Esophagus (tissue), 2 donors: ENCODE measurements around the gene ICAM1. TPM values are rescaled to one million over a fixed set of nuclear protein-coding genes. Genes with fewer than 3 reads are reported as not detected.

ENCODE experiments used
- H3K27ac ChIP-seq, 2 donors: one replicate each; pipeline ENCODE4 v1.5.1; 2013; ENCODE audit warnings: low read depth in 2 of 2, mild to moderate bottlenecking in 2 of 2, inconsistent platforms in 1 of 2, low read length in 1 of 2, moderate library complexity in 1 of 2
- H3K27me3 ChIP-seq, 2 donors: one replicate each; pipeline ENCODE4 v1.6.1; 2013; ENCODE audit warnings: low read length in 2 of 2, control low read depth in 1 of 2, mild to moderate bottlenecking in 1 of 2; ENCODE audit not compliant: insufficient read depth in 2 of 2, control insufficient read depth in 1 of 2
- H3K36me3 ChIP-seq, 2 donors: one replicate each; pipeline ENCODE4 v1.6.1; 2013; ENCODE audit warnings: low read length in 1 of 2; ENCODE audit not compliant: control insufficient read depth in 2 of 2, insufficient read depth in 2 of 2
- H3K4me1 ChIP-seq, 2 donors: one replicate each; pipeline ENCODE4 v1.6.1; 2013; ENCODE audit warnings: low read length in 1 of 2; ENCODE audit not compliant: control insufficient read depth in 2 of 2, insufficient read depth in 2 of 2
- H3K4me3 ChIP-seq, 2 donors: one replicate each; pipeline ENCODE4 v1.5.1; 2013; ENCODE audit warnings: low read length in 2 of 2, mild to moderate bottlenecking in 2 of 2, low read depth in 1 of 2, moderate library complexity in 1 of 2
- H3K9me3 ChIP-seq, 2 donors: one replicate each; pipeline ENCODE4 v1.6.1; 2013; ENCODE audit warnings: mild to moderate bottlenecking in 2 of 2, low read depth in 1 of 2, low read length in 1 of 2, moderate library complexity in 1 of 2; ENCODE audit not compliant: control insufficient read depth in 2 of 2, insufficient read depth in 1 of 2
- WGBS, 2 donors: extraction: QIAGEN DNeasy Blood & Tissue Kit; methylation state at CpG; one replicate each; pipeline ENCODE4 v1.1.7; 2013; 5-methylcytosine and 5-hydroxymethylcytosine counted together
- polyA plus RNA-seq, 2 donors: library from polyadenylated mRNA; stranded (reverse); fragments of 200-250 nt; gene quantifications; one replicate each; pipeline ENCODE4 v1.2.3, GENCODE V29; 2013
- donor health status: healthy with polysubstance abuse.
- donor health status: Bipolar disorder and iron deficiency.

Gene ICAM1
- polyA plus RNA-seq, 2 donors = 4.8 to 8.8 TPM

- H3K36me3 ChIP-seq = peaks cover 0 to 2% of the 10 kb centered on the region in 2 donors
- no peaks in the 10 kb centered on the region for H3K4me1 ChIP-seq
- H3K4me3 ChIP-seq = no peak overlapping the region
- no peaks in the 10 kb centered on the region for H3K9me3 ChIP-seq
- no peak overlapping the region for H3K27ac ChIP-seq
- 79 to 81% methylated on average over 17 of the region's 17 CpGs for WGBS, 2 donors
- no peaks in the 10 kb centered on the region for H3K27me3 ChIP-seq
These were observed 34.4 kb downstream of the ICAM1 start for GRCh38 chr19:10305139-10305806.

GRCh38 chr19:10306327-10306726 lies 35.4 kb downstream of the ICAM1 start:
- no peaks in the 10 kb centered on the region for H3K4me1 ChIP-seq
- no peak overlapping the region for H3K4me3 ChIP-seq
- WGBS, 2 donors = 91 to 95% methylated on average over 5 of the region's 5 CpGs

GRCh38 chr19:10309423-10309822 lies 38.5 kb downstream of the ICAM1 start, which contains the start of gene ZGLP1:
Gene ZGLP1 (minus strand): TSS chr19:10309815.
- 89 to 93% methylated on average over 24 of the region's 24 CpGs for WGBS, 2 donors
- H3K27me3 ChIP-seq = no peaks in the 10 kb centered on the region
- no peaks in the 10 kb centered on the region for H3K4me1 ChIP-seq
- H3K36me3 ChIP-seq = peaks cover 3 to 9% of the 10 kb centered on the region in 2 donors
- H3K9me3 ChIP-seq = no peaks in the 10 kb centered on the region
- H3K27ac ChIP-seq = no peak within 1 kb of the TSS
- H3K4me3 ChIP-seq = no peak within 1 kb of the TSS

More at GRCh38 chr19:10306327-10306726, 35.4 kb downstream of the ICAM1 start:
- Histone ChIP-seq H3K36me3 (peaks cover 3 to 9% of the 10 kb centered on the region in 2 donors), H3K27me3 (no peaks in the 10 kb centered on the region), H3K9me3 (no peaks in the 10 kb centered on the region), H3K27ac (no peak overlapping the region)

GRCh38 chr19:10315335-10316214 lies 44.7 kb downstream of the ICAM1 start, which contains the start of gene FDX2:
Gene FDX2 (minus strand): TSS chr19:10316015. CDS start chr19:10315996, 19 bp downstream.
- H3K4me3 ChIP-seq = peak within 1 kb of the TSS; percentile 68 to 88
- H3K36me3 ChIP-seq = peaks cover 4 to 22% of the 10 kb centered on the region in 2 donors
- H3K27me3 ChIP-seq = no peaks in the 10 kb centered on the region
- H3K27ac ChIP-seq = peak within 1 kb of the TSS; percentile 19 to 59
- 1% methylated on average over 39 to 55 of the region's 55 CpGs for WGBS, 2 donors
- peaks cover 0 to 2% of the 10 kb centered on the region in 2 donors for H3K4me1 ChIP-seq
- no peaks in the 10 kb centered on the region for H3K9me3 ChIP-seq

- H3K36me3 ChIP-seq = peaks cover 3 to 25% of the 10 kb centered on the region in 2 donors
- no peak overlapping the region for H3K27ac ChIP-seq
- H3K4me3 ChIP-seq = peak overlapping the region in 1 of 2 donors; percentile 88
- H3K9me3 ChIP-seq = no peaks in the 10 kb centered on the region
- peaks cover 0 to 2% of the 10 kb centered on the region in 2 donors for H3K4me1 ChIP-seq
- no peaks in the 10 kb centered on the region for H3K27me3 ChIP-seq
- 62 to 67% methylated on average over 19 of the region's 19 CpGs for WGBS, 2 donors
These were observed 45.5 kb downstream of the ICAM1 start for GRCh38 chr19:10316229-10317044.

- Histone ChIP-seq H3K4me1 (peaks cover 0 to 2% of the 10 kb centered on the region in 2 donors), H3K9me3 (no peaks in the 10 kb centered on the region), H3K4me3 (no peak overlapping the region), H3K36me3 (peaks cover 3 to 29% of the 10 kb centered on the region in 2 donors), H3K27me3 (no peaks in the 10 kb centered on the region), H3K27ac (no peak overlapping the region)
- 82 to 86% methylated on average over 27 to 29 of the region's 29 CpGs for WGBS, 2 donors
These were observed 46.3 kb downstream of the ICAM1 start for GRCh38 chr19:10317045-10317856.

- Histone ChIP-seq H3K36me3 (peaks cover 5 to 36% of the 10 kb centered on the region in 2 donors), H3K27me3 (no peaks in the 10 kb centered on the region), H3K4me1 (peaks cover 0 to 2% of the 10 kb centered on the region in 2 donors), H3K4me3 (no peak overlapping the region), H3K27ac (no peak overlapping the region), H3K9me3 (no peaks in the 10 kb centered on the region)
- 93% methylated on average over 15 of the region's 15 CpGs for WGBS, 2 donors
These were observed 47.0 kb downstream of the ICAM1 start for GRCh38 chr19:10317857-10318462.

- no peaks in the 10 kb centered on the region for H3K27me3 ChIP-seq
- no peak overlapping the region for H3K27ac ChIP-seq
- H3K36me3 ChIP-seq = peaks cover 5 to 42% of the 10 kb centered on the region in 2 donors
- H3K9me3 ChIP-seq = no peaks in the 10 kb centered on the region
- 90 to 95% methylated on average over 13 of the region's 13 CpGs for WGBS, 2 donors
- H3K4me1 ChIP-seq = peaks cover 0 to 2% of the 10 kb centered on the region in 2 donors
- H3K4me3 ChIP-seq = no peak overlapping the region
These were observed 48.1 kb downstream of the ICAM1 start for GRCh38 chr19:10318807-10319682.
